KMS-11 (cell line): Measurements from ENCODE around the gene FRAS1.

ENCODE experiments used
- H2AFZ ChIP-seq: fragments of 200-600 bp; sonication (generic); 2 replicates; pipeline ENCODE4 v1.6.1; 2016; ENCODE audit warnings: antibody characterized with exemption, mixed run types, low read depth
- H3K27ac ChIP-seq: fragments of 200-600 bp; sonication (generic); 2 replicates; pipeline ENCODE4 v1.6.1; 2016; ENCODE audit warnings: mild to moderate bottlenecking, mixed run types
- H3K27me3 ChIP-seq: fragments of 200-600 bp; sonication (generic); 2 replicates; pipeline ENCODE4 v1.6.1; 2017; ENCODE audit warnings: mild to moderate bottlenecking, low read depth, mixed run types, moderate library complexity; ENCODE audit not compliant: insufficient read depth
- H3K36me3 ChIP-seq: fragments of 200-600 bp; sonication (generic); 2 replicates; pipeline ENCODE4 v1.6.1; 2017; ENCODE audit warnings: mild to moderate bottlenecking, mixed run types; ENCODE audit not compliant: insufficient read depth
- H3K4me1 ChIP-seq: fragments of 200-600 bp; sonication (generic); 2 replicates; pipeline ENCODE4 v1.6.1; 2016; ENCODE audit warnings: mild to moderate bottlenecking, low read depth, mixed run types; ENCODE audit not compliant: poor library complexity, severe bottlenecking
- H3K4me2 ChIP-seq: fragments of 200-600 bp; sonication (generic); 2 replicates; pipeline ENCODE4 v1.7.0; 2016; ENCODE audit warnings: mild to moderate bottlenecking, mixed run types
- H3K4me3 ChIP-seq: fragments of 200-600 bp; sonication (generic); IDR thresholded peaks from 2 replicates; pipeline ENCODE4 v1.6.1; 2017; ENCODE audit warnings: low read depth, low read length, mixed read lengths; ENCODE audit not compliant: insufficient read depth
- H3K79me2 ChIP-seq: fragments of 200-600 bp; sonication (generic); 2 replicates; pipeline ENCODE4 v1.6.1; 2016; ENCODE audit warnings: low read depth, mixed run types; ENCODE audit not compliant: insufficient read depth
- H3K9ac ChIP-seq: fragments of 200-600 bp; sonication (generic); 2 replicates; pipeline ENCODE4 v1.6.1; 2016; ENCODE audit warnings: mild to moderate bottlenecking, mixed run types
- H4K20me1 ChIP-seq: fragments of 200-600 bp; sonication (generic); 2 replicates; pipeline ENCODE4 v1.6.1; 2016; ENCODE audit warnings: mild to moderate bottlenecking, mixed run types; ENCODE audit not compliant: insufficient read depth
- CTCF ChIP-seq: fragments of 200-600 bp; sonication (generic); conservative IDR thresholded peaks from 2 replicates; pipeline ENCODE4 v1.6.1; 2017; ENCODE audit warnings: low read depth, mild to moderate bottlenecking, antibody characterized with exemption, low read length, moderate library complexity, mixed read lengths

FRAS1 gene

GRCh38 chr4:78345237-78345636, 288.1 kb downstream of the FRAS1 start:
- H3K27ac ChIP-seq = no peak overlapping the region
- no peaks in the 10 kb centered on the region for H3K36me3 ChIP-seq
- no peaks in the 10 kb centered on the region for H3K27me3 ChIP-seq
- H4K20me1 ChIP-seq = no peaks in the 10 kb centered on the region
- H3K4me2 ChIP-seq = no peak overlapping the region
- no peak for TF ChIP-seq CTCF
- no peaks in the 10 kb centered on the region for H3K79me2 ChIP-seq
- no peaks in the 10 kb centered on the region for H3K4me1 ChIP-seq
- no peak overlapping the region for H3K4me3 ChIP-seq
- H2AFZ ChIP-seq = no peak overlapping the region
- H3K9ac ChIP-seq = no peak overlapping the region

- no peaks in the 10 kb centered on the region for H3K4me1 ChIP-seq
- H3K4me3 ChIP-seq = no peak overlapping the region
- no peak overlapping the region for H3K4me2 ChIP-seq
- no peaks in the 10 kb centered on the region for H4K20me1 ChIP-seq
- H3K9ac ChIP-seq = no peak overlapping the region
- no peaks in the 10 kb centered on the region for H3K27me3 ChIP-seq
- no peak overlapping the region for H2AFZ ChIP-seq
- TF ChIP-seq CTCF = no peak
- no peak overlapping the region for H3K27ac ChIP-seq
- no peaks in the 10 kb centered on the region for H3K36me3 ChIP-seq
- H3K79me2 ChIP-seq = no peaks in the 10 kb centered on the region
These were observed 289.1 kb downstream of the FRAS1 start for GRCh38 chr4:78346222-78346621.

GRCh38 chr4:78347527-78347926, 290.4 kb downstream of the FRAS1 start:
- Histone ChIP-seq H3K4me3 (no peak overlapping the region), H4K20me1 (no peaks in the 10 kb centered on the region), H3K79me2 (no peaks in the 10 kb centered on the region), H3K4me2 (no peak overlapping the region), H3K27me3 (no peaks in the 10 kb centered on the region), H3K36me3 (no peaks in the 10 kb centered on the region), H2AFZ (no peak overlapping the region), H3K27ac (no peak overlapping the region), H3K4me1 (no peaks in the 10 kb centered on the region), H3K9ac (no peak overlapping the region)
- TF ChIP-seq CTCF = no peak

- Histone ChIP-seq H2AFZ (no peak overlapping the region), H3K4me3 (no peak overlapping the region), H3K4me1 (no peaks in the 10 kb centered on the region), H3K36me3 (no peaks in the 10 kb centered on the region), H3K79me2 (no peaks in the 10 kb centered on the region), H3K27ac (no peak overlapping the region), H3K4me2 (no peak overlapping the region), H3K27me3 (no peaks in the 10 kb centered on the region), H3K9ac (no peak overlapping the region), H4K20me1 (no peaks in the 10 kb centered on the region)
- TF ChIP-seq CTCF = no peak
These were observed 296.8 kb downstream of the FRAS1 start for GRCh38 chr4:78353921-78354320.

GRCh38 chr4:78354782-78355181, 297.7 kb downstream of the FRAS1 start:
- Histone ChIP-seq H3K4me1 (no peaks in the 10 kb centered on the region), H3K27ac (no peak overlapping the region), H3K4me2 (no peak overlapping the region), H3K9ac (no peak overlapping the region), H3K36me3 (no peaks in the 10 kb centered on the region), H4K20me1 (no peaks in the 10 kb centered on the region), H2AFZ (no peak overlapping the region), H3K4me3 (no peak overlapping the region), H3K27me3 (no peaks in the 10 kb centered on the region), H3K79me2 (no peaks in the 10 kb centered on the region)
- no peak for TF ChIP-seq CTCF
